GM19395 (cell line): ENCODE measurements around the gene RASSF1.
"Not testable (repeated sequence)": the region's sequence is repeated elsewhere in the genome, so short reads cannot be mapped to it uniquely, and the experiment has no call there.

Experiments
- ATAC-seq: cut with Tn5 transposase; IDR thresholded peaks from one replicate; pipeline ENCODE4 v1.9.1; 2021; ENCODE audit warnings: mild to moderate bottlenecking, moderate library complexity; ENCODE audit not compliant: unreplicated experiment

Gene RASSF1

DNA sequence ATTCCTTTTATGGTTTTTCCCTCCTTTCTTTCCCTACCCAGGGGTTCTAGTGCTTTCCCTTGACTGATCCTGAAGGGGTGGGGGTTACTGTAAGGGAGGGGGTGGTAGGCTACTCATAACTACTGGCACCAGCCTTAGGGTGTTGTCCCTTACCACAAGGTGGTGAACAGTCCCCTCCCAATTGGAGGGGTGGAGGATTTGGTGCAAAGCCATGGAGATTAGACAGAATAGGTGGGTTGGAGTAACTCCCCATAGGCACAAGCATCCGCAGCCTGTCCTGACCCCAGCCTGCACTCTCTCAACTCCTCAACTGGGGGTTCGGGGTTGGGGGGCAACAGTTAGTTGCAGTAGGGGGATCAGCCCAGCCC lies 15.5 kb downstream of the RASSF1 start:
- no peak for ATAC-seq

DNA sequence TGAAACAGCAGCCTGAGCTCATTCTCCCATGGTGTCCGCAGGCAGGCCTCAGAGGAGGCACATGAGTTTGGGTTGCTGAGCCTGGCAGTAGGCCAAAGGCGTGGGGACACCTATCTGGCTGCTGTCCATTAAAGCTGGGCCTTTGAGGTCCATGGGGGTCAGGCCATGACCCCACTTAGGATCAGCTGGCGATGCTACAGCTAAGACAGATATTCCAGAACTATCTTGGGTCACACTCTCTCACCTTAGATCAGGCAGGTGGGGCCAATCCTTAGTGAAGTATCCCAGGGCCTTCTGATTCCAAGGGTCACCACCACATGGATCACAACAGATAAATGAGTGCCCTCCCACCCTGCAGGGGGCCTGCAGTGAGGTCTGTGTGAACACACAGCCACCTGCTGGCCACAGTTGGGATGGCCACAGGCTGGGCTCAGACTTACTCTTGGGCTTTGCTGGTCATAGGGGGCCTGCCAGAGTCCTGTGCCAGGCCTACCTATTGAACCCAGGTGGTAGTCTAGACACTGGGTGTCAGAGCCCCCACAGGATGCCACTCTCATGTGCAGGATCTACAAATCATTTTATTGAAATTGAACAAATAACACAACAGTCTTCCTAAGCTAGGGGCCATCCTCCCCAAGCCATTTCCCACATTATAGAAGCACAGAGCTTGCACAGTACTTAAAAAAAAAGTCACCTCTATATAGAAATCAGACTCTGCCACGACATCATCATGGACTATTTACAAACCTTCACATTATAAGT lies 16.1 kb downstream of the RASSF1 start:
- ATAC-seq: no peak

GRCh38 chr3:50323614-50324199 lies 16.9 kb downstream of the RASSF1 start:
- ATAC-seq: no peak

DNA sequence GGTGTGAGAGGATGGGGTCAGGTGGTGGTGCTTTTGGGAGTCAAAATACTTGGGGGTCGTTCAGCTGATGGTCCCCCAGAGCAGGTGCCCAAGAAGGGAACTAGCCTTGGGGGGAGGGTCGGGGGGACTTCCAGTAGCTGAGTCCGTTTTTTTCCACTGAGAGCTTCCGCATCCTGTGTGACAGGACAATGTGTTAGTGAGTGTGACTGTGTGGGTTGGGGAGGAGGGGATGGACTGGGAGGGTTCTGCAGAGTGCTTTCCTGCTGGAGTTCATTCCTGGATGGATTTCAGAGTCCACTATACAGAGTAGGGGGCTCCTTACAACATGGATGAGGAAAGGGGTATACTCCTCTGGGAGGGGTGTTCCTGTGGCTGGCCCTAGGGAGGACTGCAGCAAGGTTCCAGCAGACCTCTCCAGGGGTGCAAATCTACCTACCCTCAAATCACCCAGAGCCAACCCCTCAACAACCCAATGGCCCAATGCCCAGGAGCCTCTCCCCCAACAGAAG lies 17.5 kb downstream of the RASSF1 start:
- ATAC-seq: no peak

DNA sequence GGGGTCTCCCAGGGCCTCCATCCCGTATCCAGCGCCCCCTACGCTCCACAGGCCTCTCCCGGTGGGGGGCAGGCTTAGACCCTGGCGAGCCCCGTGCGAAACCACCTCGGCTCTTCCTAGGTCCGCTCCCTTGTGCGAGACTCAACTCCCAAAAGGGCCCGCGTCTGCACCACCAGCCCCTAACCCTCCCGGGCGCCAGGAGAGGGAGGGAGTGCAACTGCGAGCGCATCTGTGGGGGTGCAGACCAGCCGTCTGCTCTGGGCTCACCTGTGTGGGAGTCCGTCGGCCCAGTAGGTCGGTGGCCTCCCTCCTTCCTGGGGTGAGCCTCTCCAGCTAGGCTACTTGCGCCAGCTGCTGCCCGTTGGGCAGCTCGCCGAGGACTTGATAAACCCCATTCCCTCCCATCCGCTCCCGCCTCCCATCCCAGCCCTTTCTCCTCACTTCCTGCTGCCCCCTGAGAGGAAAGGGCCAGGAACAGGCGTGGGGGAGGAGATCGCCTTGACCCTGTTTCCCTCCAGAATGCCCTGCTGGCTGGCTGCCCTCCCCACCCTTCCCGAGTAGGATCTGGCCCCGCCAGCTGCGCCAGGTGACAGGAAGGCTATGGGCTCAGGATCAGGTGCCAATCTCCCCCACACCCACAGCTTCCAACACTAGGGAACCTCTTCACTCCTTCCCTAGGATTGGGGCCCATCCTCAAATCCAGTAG lies 18.1 kb downstream of the RASSF1 start, which contains the start of gene HYAL2:
Gene HYAL2, minus strand, starts transcription at position 360 of the 706 bp plus-strand sequence. CDS start 2,256 bp downstream, outside the sequence.
- no peak for ATAC-seq

DNA sequence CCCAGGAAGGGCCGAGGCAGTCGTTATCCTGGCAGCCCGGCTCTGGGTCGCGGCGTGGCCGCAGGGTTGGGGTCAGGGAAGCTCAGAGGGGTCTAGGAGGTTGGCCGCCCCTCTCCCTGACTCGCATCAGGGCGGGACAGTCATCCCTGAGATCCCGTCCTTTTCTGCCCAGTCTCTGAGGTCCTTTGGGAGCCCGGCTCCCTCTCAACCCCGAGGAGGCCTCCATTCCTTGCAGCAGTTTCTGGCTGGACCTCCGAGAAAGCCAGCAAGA lies 18.6 kb downstream of the RASSF1 start:
- ATAC-seq: no peak

GRCh38 chr3:50321336-50322114 lies 19.1 kb downstream of the RASSF1 start:
- peak; percentile 82 for ATAC-seq

DNA sequence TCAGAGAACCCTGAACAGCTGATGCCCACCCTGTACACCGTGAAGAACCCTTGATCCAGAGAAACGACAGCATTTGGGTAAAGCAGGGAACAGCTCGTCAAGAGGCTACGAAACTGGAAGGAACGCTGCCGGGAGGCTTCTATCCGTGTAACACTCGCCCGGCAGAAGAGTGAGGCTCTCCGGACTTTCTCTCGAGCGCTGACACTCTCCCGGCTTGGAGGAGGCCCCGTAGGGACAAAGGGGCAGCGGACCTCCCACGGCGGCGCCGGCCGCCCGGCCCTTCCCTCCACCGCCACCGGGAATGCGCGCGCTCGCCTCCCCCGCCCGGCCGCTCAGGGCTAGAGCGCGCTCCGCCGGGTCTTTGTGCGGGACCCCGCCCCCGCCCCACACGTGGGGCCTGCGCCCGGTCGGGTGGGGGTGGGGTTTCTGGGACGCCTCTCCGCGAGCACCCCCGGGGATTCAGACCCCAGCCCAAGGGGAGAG lies 19.7 kb downstream of the RASSF1 start:
- ATAC-seq: peak; percentile 55

- no peak for ATAC-seq
These were observed 20.6 kb downstream of the RASSF1 start for GRCh38 chr3:50319894-50320625.

DNA sequence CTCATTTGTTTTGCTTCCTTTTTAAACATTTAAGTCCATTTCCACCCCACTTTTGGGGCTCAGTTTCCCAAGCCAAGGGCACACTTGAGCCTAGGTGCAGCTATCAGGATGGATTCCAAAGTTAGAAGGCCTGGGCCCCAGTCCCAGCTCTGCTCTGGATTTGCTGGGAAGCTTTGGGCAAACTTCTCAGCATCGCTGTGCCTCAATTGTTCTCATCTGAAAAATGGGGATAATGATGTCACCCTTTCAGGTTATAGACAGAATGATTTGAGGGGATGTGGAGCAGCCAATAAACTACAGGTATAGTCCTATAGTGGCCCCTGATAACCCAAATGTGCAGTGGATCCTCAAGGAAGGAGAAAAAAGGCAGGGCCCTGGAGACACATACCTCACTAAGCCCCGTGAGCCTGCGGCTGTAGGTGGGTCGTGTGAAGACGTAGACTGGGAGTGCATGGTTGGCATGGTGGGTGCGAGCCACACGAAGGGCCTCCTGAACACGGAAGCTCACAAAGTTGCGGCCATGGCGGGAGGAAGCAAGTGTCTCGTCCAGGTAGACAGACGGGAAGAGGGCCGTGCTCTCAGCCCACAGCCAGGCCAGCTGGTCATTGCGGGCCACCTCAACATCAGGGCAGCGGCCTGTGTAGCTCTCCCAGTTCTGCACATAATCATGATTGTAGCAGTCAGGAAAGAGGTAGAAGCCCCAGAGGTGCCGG lies 21.3 kb downstream of the RASSF1 start:
- no peak for ATAC-seq

DNA sequence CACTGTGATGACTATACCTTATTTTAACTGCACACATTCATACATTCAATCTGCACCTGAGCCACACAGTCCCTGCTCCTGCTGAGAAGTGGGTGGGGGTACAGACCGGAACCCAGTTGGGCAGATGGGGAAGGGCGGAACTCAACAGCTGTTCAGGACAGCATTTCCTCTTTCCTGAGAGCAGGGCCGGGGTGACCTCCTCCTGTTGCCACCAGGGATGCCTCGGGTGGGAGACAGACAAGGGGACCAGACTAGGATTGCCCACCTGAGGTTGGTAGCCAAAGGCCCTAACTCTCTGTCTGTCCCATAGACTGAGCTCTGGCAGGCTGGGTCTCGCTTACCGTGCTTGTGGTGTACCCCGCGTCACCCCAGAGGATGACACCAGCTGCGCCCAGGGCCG lies 22.0 kb downstream of the RASSF1 start:
- ATAC-seq: no peak

- no peak for ATAC-seq
These were observed 22.5 kb downstream of the RASSF1 start for GRCh38 chr3:50318163-50318562.

DNA sequence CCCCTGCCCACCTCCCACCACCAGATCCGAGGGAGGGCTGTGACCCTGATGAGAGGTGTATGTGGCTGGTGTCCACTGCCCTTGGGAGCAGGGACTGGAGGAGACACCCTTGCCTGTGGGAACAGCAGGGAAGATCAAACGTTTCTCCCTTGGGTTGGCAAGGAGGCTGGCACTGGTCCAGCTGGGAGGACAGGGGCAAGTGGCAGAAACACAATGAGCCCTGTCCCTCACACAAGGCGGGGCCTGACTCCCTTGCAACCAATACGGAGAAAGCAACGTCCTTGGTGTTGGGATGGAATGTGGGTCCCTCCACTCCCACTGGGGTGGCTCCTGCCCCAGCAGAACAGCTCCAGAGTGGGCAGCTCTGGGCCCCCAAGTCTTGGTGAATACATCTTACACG lies 23.3 kb downstream of the RASSF1 start:
- ATAC-seq: no peak

DNA sequence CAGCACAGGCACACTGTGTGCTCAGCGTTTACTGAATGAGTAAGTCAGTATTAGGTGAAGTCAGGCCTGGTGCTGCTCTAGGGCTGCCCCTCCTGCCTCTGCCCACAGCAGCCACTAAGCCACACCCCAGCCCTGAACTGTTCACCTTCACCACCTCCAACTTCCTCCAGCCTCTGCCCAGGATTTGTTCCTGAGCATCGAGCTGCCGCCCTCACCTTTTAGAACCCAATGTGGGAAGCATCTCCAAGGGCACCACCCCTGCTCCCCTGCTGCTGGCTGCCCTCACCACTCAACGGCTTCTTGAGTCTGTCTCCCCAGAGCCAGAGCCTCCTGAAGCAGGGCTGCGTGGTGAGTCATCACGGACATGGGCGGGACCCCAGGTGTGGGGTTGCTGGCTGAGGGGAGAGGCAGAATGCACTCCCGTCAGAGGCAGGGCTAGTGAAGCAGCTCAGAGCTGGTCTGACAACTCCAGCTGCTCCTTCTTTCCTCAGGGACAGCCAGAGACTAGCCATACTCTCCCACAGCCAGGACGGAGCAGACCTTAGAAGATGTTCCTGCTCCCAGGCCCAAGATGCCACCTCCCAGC lies 23.9 kb downstream of the RASSF1 start:
- ATAC-seq: no peak

GRCh38 chr3:50314816-50315215 lies 25.8 kb downstream of the RASSF1 start:
- ATAC-seq: no peak

GRCh38 chr3:50314342-50314741 lies 26.3 kb downstream of the RASSF1 start:
- ATAC-seq: no peak

GRCh38 chr3:50312041-50312440 lies 28.6 kb downstream of the RASSF1 start:
- ATAC-seq: not testable (repeated sequence)

GRCh38 chr3:50304601-50305000 lies 36.0 kb downstream of the RASSF1 start:
- ATAC-seq: no peak

GRCh38 chr3:50303013-50303815 lies 37.4 kb downstream of the RASSF1 start, which contains the start of gene HYAL1:
Gene HYAL1, minus strand, starts transcription at chr3:50303574. Its CDS starts 618 bp downstream, at chr3:50302956.
- ATAC-seq: no peak
